Body of pancreas (tissue), 4 donors: ENCODE data around the gene STAMBP.

Source experiments
- CTCF ChIP-seq, 7 experiments: fragments of 450-650 bp in 4 of 7; fragments of 200-600 bp in 3 of 7; sonication (generic) in 3 of 7; IDR thresholded peaks; one replicate each; pipeline ENCODE4 v1.5.1; 2016 to 2019; ENCODE audit warnings: antibody characterized with exemption in 7 of 7
- POLR2A ChIP-seq, 3 donors: fragments of 450-650 bp; IDR thresholded peaks; one replicate each; pipeline ENCODE4 v1.6.1; 2016; ENCODE audit warnings: antibody characterized with exemption in 3 of 3, mild to moderate bottlenecking in 2 of 3

- TF ChIP-seq CTCF (IDR thresholded peaks at IDR 0.05) (no peak), POLR2A (IDR thresholded peaks at IDR 0.05) (no peak)
Observed at GRCh38 chr2:73868204-73868978, 39.6 kb downstream of the STAMBP start.
